VCaP (cell line): ENCODE measurements around the gene SLC7A8.
"Not testable (repeated sequence)": the region's sequence is repeated elsewhere in the genome, so short reads cannot be mapped to it uniquely, and the experiment has no call there.

Source experiments
- H3K27ac ChIP-seq: fragments of 450-650 bp; 2 replicates; pipeline ENCODE4 v1.5.1; 2017
- TF ChIP-seq, protein P1 (sequence below): fragments of 450-650 bp; conservative IDR thresholded peaks from 2 replicates; pipeline ENCODE4 v1.5.1; 2017; ENCODE audit warnings: mild to moderate bottlenecking, moderate library complexity

The SLC7A8 gene

GRCh38 chr14:23109769-23110168 is 73.7 kb downstream of the SLC7A8 start:
- TF ChIP-seq, protein P1, sequence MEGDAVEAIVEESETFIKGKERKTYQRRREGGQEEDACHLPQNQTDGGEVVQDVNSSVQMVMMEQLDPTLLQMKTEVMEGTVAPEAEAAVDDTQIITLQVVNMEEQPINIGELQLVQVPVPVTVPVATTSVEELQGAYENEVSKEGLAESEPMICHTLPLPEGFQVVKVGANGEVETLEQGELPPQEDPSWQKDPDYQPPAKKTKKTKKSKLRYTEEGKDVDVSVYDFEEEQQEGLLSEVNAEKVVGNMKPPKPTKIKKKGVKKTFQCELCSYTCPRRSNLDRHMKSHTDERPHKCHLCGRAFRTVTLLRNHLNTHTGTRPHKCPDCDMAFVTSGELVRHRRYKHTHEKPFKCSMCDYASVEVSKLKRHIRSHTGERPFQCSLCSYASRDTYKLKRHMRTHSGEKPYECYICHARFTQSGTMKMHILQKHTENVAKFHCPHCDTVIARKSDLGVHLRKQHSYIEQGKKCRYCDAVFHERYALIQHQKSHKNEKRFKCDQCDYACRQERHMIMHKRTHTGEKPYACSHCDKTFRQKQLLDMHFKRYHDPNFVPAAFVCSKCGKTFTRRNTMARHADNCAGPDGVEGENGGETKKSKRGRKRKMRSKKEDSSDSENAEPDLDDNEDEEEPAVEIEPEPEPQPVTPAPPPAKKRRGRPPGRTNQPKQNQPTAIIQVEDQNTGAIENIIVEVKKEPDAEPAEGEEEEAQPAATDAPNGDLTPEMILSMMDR: no peak
- H3K27ac ChIP-seq: no peak overlapping the region

DNA sequence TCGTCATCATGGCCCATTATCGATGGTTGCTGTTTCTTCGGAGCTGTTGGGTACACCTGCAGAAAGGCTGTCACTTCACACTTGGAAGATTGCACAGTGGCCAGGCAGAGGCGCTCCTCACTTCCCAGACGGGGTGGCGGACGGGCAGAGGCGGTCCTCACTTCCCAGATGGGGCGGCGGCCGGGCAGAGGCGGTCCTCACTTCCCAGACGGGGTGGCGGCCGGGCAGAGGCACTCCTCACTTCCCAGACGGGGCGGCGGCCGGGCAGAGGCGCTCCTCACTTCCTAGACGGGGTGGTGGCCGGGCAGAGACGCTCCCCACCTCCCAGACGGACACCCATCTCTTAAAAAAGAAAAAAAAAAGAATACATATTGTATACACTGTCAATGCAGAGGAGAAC is 75.3 kb downstream of the SLC7A8 start:
- not testable (repeated sequence) for H3K27ac ChIP-seq

- H3K27ac ChIP-seq: not testable (repeated sequence)
Observed at GRCh38 chr14:23107620-23108019, 75.8 kb downstream of the SLC7A8 start.

- TF ChIP-seq, protein P1: no peak
- H3K27ac ChIP-seq: no peak overlapping the region
Observed at GRCh38 chr14:23106747-23107045, 76.8 kb downstream of the SLC7A8 start.

DNA sequence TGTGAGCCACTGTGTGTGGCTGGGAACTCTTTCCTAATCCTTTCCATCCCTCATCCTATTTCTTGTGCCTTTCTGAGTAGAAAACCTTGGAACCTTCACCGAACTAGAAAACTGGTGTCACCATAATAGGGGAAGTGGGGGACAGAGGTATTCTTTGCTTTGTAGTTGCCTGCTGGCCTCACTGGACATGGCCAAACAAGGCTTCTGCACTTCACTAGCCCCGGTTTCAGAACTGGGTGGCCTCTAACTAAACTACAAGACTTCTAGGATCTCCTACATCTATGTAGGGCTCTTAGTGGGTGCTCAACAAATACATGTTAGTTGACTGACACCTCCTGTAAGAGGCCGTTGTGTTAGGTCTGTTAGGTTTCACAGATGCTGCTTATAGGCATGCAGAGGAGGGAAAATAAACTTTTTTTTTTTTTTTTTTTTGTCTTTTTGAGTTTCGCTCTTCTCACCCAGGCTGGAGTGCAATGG is 78.1 kb downstream of the SLC7A8 start:
- no peak overlapping the region for H3K27ac ChIP-seq
- TF ChIP-seq, protein P1: no peak

DNA sequence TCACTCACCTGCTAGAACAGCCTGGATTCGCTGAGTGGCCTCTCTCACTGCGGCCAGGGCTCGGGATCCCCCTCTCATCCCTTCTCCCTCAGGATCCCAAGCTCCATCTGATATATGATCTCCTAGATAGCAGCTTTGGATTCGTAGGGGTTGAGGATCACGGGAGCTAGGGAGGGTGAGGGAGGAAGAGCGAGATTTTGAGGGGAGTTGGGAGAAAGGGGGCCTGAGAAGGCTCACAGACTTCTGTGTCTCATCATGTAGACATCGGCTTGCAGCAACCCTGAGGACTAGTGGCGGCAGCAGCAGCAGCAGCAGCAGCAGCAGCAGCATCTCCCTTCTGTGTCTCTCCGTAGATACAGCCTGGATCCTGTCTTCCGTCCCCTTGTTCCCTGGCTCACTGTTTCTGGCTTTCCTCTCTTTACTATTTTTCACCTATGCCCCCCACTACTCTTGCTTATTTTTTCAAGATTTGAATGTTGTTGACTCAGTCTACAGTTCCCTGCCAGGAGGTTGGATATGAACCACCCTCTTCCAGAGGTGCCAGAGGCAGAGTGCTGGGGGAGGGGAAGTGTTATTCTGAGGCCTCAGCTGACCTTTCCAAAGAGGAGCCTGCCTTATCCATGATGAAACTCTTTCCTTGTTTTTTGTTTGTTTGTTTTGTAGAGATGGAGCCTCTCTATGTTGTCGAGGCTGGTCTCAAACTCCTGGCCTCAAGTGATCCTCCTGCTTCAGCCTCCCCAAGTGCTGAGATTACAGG is 78.7 kb downstream of the SLC7A8 start, which contains the start of gene CIROP:
Gene CIROP (minus strand): TSS at position 399 of the 757 bp plus-strand sequence. CDS start 69 bp downstream, at position 330.
- TF ChIP-seq, protein P1: no peak
- no peak within 1 kb of the TSS for H3K27ac ChIP-seq

DNA sequence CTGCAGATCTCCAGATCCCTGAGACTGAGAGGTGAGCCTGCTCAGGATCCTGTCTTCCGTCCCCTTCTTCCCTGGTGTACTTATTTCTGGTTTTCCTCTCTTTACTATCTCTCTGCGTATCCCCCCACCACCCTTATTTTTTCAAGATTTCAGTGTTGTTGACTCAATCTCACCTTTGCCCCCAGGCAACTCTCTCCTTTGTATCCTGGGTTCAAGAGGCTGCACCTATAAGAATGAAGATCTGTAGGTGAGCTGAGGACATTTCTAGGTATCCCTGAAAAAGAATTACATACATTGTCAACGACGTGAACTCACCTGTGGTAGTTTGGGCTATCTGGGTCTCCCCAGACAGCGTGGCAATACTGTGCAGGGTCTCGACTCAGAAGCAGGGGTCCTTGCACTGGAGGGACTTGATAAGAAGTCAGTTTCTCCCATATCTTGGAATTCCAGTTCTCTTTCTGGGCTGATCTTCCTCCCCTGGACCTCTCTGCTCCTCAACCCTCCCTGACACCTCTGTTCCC is 79.3 kb downstream of the SLC7A8 start:
- H3K27ac ChIP-seq: no peak overlapping the region
- TF ChIP-seq, protein P1: no peak

DNA sequence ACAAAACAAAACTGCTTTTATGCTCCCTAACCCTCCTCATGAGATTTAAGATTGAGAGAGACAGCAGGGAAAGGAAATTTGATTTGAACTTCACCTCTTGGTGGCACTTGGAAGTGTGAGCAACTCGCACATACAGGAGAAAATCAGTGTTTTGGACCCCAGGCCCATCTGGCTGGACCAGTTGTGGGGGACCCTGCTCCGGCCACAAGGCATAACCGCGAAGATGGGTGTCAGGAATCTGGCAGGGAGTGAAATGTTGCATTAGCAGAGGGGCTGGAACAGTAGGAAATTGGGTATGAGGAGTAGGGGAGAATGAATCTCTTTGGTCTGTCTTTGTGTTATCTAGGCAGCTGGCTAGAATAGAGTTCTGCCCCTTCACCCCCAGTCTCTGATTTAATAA is 79.9 kb downstream of the SLC7A8 start:
- H3K27ac ChIP-seq: no peak overlapping the region
- TF ChIP-seq, protein P1: no peak
